Chondrocyte (in vitro differentiated cells): ENCODE data around the gene FARP1. TPM values are rescaled to one million over a fixed set of nuclear protein-coding genes. Genes with fewer than 3 reads are reported as not detected.

Experiments
- DNase-seq: peaks from one replicate; pipeline ENCODE4 v3.0.0; 2021; ENCODE audit warnings: mixed read lengths, low spot score
- H3K27ac Mint-ChIP-seq: one replicate; pipeline ENCODE4 v1.8.0; 2021; ENCODE audit warnings: mild to moderate bottlenecking, moderate library complexity, mixed read lengths; ENCODE audit not compliant: unreplicated experiment
- H3K27me3 Mint-ChIP-seq: 2 replicates; pipeline ENCODE4 v1.8.0; 2021; ENCODE audit warnings: low read depth, mixed read lengths
- H3K36me3 Mint-ChIP-seq: 2 replicates; pipeline ENCODE4 v1.8.0; 2021; ENCODE audit warnings: low read depth, mixed read lengths
- H3K4me1 Mint-ChIP-seq: 2 replicates; pipeline ENCODE4 v1.8.0; 2021; ENCODE audit warnings: low read depth, mild to moderate bottlenecking, mixed read lengths
- H3K4me3 Mint-ChIP-seq: one replicate; pipeline ENCODE4 v1.8.0; 2021; ENCODE audit warnings: mild to moderate bottlenecking, moderate library complexity, mixed read lengths; ENCODE audit not compliant: unreplicated experiment
- H3K9me3 Mint-ChIP-seq: 2 replicates; pipeline ENCODE4 v1.8.0; 2021; ENCODE audit warnings: low read depth, mixed read lengths
- total RNA-seq: library from RNA; stranded (reverse); gene quantifications from 3 replicates; pipeline ENCODE4 v1.2.1, GENCODE V29; 2021
- TF ChIP-seq, protein P1 (sequence below): fragments of 200-600 bp; sonication (generic); IDR thresholded peaks from 2 replicates; pipeline ENCODE4 v1.5.0; 2021; ENCODE audit warnings: antibody characterized with exemption, mild to moderate bottlenecking, moderate library complexity

Gene FARP1
- total RNA-seq, 1 donor from 2014 or later, result 331 TPM

GRCh38 chr13:98338310-98338709 is 195.4 kb downstream of the FARP1 start:
- no peak for DNase-seq
- Mint-ChIP-seq H3K27me3 (no peaks in the 10 kb centered on the region), H3K4me3 (no peak overlapping the region), H3K27ac (peak overlapping the region; percentile 24), H3K9me3 (peaks cover 2% of the 10 kb centered on the region), H3K36me3 (peaks cover 6% of the 10 kb centered on the region), H3K4me1 (peaks cover 45% of the 10 kb centered on the region)
- TF ChIP-seq, protein P1, sequence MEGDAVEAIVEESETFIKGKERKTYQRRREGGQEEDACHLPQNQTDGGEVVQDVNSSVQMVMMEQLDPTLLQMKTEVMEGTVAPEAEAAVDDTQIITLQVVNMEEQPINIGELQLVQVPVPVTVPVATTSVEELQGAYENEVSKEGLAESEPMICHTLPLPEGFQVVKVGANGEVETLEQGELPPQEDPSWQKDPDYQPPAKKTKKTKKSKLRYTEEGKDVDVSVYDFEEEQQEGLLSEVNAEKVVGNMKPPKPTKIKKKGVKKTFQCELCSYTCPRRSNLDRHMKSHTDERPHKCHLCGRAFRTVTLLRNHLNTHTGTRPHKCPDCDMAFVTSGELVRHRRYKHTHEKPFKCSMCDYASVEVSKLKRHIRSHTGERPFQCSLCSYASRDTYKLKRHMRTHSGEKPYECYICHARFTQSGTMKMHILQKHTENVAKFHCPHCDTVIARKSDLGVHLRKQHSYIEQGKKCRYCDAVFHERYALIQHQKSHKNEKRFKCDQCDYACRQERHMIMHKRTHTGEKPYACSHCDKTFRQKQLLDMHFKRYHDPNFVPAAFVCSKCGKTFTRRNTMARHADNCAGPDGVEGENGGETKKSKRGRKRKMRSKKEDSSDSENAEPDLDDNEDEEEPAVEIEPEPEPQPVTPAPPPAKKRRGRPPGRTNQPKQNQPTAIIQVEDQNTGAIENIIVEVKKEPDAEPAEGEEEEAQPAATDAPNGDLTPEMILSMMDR, result no peak

DNA sequence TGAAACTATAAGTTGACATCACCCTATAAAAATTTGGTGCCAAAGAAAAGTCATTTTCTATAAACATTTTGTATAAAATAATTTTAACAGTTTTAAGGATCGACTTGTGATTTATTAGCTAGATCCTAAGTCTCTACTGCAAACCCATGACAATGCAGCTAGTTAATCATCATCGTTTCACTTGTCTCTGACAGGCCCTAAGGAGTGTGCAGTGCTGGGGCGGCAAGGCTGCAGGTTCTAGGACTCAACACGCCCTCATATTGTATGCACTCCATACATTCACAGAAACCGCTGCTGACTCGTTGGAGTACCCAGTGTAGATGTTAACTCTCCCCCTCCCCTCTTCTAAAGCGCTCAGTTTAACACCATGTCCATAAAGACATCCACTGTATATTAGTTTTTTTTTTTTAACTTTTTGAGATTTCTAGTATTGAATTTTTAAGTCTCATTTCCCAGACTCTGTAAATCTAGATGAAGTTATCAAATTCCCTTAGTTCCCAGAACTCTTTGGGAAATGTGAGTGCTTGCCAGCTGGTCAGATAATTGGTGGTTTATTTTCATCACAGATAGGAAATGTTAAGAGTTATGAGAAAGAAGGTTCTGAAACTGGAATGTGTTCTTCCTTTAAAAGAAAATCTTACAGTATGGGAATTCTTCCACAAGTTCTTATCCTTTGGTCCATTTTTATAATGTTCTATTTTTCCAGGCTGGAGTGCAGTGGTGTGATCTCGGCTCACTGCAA is 197.0 kb downstream of the FARP1 start:
- peak overlapping the region; percentile 76 for H3K27ac Mint-ChIP-seq
- TF ChIP-seq, protein P1, result no peak

DNA sequence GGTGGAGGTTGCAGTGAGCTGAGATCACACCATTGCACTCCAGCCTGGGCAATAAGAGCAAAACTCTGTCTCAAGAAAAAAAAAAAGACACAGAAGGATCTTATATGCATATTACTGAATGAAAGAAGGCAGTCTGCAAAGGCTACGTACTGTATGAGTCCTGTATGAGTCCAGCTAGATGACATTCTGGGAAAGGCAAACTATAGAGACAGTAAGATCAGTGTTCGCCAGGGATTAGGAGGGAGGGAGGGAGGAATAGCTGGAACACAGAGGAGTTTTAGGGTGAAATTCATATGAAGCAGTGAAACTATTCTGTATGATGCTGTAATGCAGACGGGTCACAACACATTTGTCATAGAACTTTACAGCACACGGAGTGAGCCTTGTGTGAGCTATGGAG is 200.1 kb downstream of the FARP1 start:
- no peak for DNase-seq
- H3K4me3 Mint-ChIP-seq, result no peak overlapping the region

More for the DNA sequence above, 197.0 kb downstream of the FARP1 start:
- Mint-ChIP-seq H3K9me3 (peaks cover 2% of the 10 kb centered on the region), H3K4me1 (peaks cover 44% of the 10 kb centered on the region), H3K36me3 (peaks cover 8% of the 10 kb centered on the region), H3K27me3 (no peaks in the 10 kb centered on the region), H3K4me3 (no peak overlapping the region)
- no peak for DNase-seq

GRCh38 chr13:98343461-98343860 is 200.6 kb downstream of the FARP1 start:
- Mint-ChIP-seq H3K36me3 (peaks cover 6% of the 10 kb centered on the region), H3K4me3 (no peak overlapping the region), H3K27ac (no peak overlapping the region), H3K27me3 (no peaks in the 10 kb centered on the region), H3K9me3 (no peaks in the 10 kb centered on the region), H3K4me1 (peaks cover 46% of the 10 kb centered on the region)
- TF ChIP-seq, protein P1, result no peak
- no peak for DNase-seq

More for the DNA sequence above, 200.1 kb downstream of the FARP1 start:
- no peak overlapping the region for H3K27ac Mint-ChIP-seq
- no peaks in the 10 kb centered on the region for H3K27me3 Mint-ChIP-seq
- TF ChIP-seq, protein P1, result no peak
- H3K36me3 Mint-ChIP-seq, result peaks cover 10% of the 10 kb centered on the region
- no peaks in the 10 kb centered on the region for H3K9me3 Mint-ChIP-seq
- peaks cover 47% of the 10 kb centered on the region for H3K4me1 Mint-ChIP-seq

GRCh38 chr13:98344392-98344791 is 201.5 kb downstream of the FARP1 start:
- H3K4me3 Mint-ChIP-seq, result no peak overlapping the region
- TF ChIP-seq, protein P1, result no peak
- no peak for DNase-seq
- H3K36me3 Mint-ChIP-seq, result peaks cover 4% of the 10 kb centered on the region
- H3K27ac Mint-ChIP-seq, result no peak overlapping the region
- peaks cover 44% of the 10 kb centered on the region for H3K4me1 Mint-ChIP-seq
- no peaks in the 10 kb centered on the region for H3K27me3 Mint-ChIP-seq
- no peaks in the 10 kb centered on the region for H3K9me3 Mint-ChIP-seq
